ENCODE measurements around the gene SPATA6.
"Not testable (repeated sequence)": the region's sequence is repeated elsewhere in the genome, so short reads cannot be mapped to it uniquely, and the experiment has no call there.

Gene SPATA6

DNA sequence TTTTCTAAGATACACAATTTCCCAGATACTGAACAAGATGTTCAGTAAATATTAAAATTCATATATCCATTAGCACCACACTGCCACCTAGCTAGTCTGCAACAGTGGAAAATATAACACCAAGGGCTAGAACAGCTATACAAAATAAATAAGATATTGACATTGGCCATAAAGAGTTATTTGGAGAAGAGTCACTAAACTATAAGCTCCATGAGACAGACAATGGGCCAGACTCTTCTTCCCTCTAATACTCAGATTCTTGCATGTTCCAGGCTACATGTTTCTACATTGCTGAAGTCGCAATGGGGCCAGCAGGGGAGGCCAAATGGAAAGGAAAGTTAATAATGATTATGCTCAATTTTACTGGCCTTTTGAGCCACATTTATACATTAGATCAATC is 21.5 kb downstream of the SPATA6 start:
- DNase-seq = no peak

DNA sequence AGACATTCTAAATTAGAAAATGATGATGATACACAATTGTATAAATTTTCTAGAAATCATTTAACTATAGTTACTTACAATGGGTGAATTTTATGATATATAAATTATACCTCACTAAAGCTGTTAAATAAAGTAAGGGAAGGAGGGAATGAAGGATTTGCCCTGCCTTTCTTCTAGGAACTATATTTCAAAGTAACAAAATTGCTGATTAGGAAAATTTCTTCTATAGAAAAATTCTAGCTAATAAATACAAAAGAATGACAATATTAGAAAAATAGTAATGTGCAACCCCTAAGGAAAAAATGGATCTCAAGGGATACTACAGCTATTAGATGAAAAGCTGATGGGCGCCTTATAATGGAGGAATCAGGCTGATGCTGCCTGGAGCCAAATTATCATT is 23.1 kb downstream of the SPATA6 start:
- no peak for DNase-seq

- not testable (repeated sequence) for DNase-seq
Measured at GRCh38 chr1:48444186-48444585, 27.8 kb downstream of the SPATA6 start.

DNA sequence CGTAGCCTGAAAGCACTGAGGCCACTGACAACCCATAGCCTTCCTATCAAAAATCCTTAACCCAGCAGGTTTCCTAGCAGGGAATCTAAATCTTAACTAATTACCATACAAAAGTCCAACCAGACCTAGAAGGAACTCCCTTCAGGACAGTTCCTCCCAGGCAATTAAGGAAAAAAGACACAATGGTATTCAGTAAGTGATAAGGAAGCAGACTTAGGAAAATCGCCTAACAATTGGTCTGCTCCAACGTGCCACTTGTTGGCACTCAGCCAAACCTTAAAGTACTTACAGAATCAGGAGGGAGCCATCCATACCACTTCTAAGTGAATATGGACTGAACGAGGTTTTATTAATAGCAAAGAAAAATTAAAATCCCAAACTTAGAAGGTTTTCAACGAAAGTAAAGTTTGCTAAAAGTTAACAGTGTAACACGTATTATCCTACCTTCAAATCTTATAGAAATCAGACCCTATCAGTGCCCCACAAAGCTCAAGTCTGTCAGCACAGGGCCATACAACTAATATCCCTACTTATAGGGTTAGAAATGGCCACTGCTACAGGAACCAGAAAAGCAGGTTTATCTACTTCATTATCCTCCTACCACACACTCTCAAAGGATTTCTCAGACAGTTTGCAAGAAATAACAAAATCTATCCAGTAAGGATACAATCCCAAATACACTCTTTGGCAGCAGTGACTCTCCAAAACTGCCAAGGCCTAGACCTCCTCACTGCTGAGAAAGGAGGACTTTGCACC is 29.0 kb downstream of the SPATA6 start:
- DNase-seq = no peak

GRCh38 chr1:48440786-48441185 is 31.2 kb downstream of the SPATA6 start:
- not testable (repeated sequence) for DNase-seq

DNA sequence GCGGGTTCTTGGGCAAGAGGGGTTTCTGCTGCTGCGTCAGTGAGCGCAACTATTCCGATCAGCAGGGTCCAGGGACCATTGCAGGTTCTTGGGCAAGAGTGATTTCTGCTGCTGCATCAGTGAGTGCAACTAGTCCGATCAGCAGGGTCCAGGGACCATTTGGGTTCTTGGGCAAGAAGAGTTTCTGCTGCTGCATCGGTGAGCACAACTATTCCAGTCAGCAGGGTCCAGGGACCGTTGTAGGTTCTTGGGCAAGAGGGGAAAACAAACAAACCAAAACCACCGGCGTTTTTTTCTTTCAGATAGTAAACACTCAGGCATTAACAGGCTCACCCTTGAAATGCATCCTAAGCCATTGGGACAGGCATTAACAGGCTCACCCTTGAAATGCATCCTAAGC is 32.6 kb downstream of the SPATA6 start:
- DNase-seq = no peak

- not testable (repeated sequence) for DNase-seq
Measured at GRCh38 chr1:48437379-48437778, 34.6 kb downstream of the SPATA6 start.

DNA sequence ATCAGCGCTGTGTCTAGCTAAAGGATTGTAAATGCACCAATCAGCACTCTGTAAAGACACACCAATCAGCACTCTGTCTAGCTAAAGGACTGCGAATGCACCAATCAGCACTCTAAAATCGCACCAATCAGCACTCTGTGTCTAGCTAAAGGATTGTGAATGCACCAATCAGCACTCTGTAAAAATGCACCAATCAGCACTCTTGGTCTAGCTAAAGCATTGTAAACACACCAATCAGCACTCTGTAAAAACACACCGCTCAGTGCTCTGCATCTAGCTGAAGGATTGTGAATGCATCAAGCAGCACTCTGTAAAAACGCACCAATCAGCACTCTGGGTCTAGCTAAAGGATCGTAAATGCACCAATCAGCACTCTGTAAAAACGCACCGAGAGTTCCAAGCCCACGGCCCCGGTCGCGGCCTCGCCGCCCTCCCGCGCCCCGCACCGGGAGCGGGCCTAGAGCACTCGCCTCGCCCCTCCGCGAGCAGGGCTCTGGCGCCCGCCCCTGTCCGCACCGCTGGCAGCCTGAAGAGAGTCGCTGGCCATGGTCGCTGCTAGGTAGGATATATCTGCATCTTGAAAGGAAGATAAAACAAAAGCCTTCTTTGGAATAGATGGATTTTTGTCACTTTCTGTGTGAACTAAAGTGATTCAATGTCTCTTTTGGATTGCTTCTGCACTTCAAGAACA is 36.5 kb downstream of the SPATA6 start:
- DNase-seq = not testable (repeated sequence)

DNA sequence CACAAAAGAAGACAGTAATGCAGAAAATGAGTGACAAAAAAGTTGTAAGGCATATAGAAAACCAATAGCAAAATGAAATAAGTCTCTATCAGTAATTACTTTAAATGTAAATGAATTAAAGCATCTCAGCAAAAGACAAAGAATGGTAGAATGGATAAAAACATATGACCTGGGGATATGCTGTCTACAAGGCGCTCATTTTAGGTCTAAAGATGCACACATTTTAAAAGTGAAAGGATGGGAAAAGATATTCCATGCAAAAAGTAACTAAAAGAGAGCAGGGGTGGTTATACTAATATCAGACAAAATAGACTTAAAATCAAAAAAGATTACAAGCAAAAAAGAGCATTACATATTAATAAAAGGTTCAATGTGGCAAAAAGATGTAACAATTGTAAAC is 41.2 kb downstream of the SPATA6 start:
- no peak for DNase-seq

GRCh38 chr1:48422009-48422408 is 50.0 kb downstream of the SPATA6 start:
- DNase-seq = no peak

GRCh38 chr1:48418742-48419141 is 53.3 kb downstream of the SPATA6 start:
- DNase-seq = no peak

DNA sequence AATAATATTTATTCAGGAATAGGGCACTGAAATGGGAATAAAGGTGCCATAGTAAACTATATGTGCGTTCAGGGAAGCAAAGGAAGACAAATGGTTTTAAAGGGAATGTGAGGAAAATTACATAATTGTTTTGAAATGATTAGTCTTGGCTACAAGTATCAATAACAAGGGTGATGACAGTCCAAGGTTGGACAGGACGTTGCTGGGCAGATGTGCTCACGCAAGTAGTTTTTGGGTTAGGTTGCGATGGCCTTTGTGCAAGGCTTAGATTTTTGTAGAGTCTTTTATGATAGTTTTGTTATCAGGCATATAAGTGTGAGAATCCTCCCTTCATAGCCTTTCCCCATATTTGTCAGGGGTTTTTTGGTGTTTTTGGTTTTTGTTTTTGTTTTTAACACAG is 57.0 kb downstream of the SPATA6 start:
- DNase-seq = no peak

- no peak for DNase-seq
Measured at GRCh38 chr1:48414264-48414663, 57.7 kb downstream of the SPATA6 start.

GRCh38 chr1:48405940-48406339 is 66.1 kb downstream of the SPATA6 start:
- DNase-seq = no peak

GRCh38 chr1:48405400-48405799 is 66.6 kb downstream of the SPATA6 start:
- DNase-seq = no peak

GRCh38 chr1:48402599-48402998 is 69.4 kb downstream of the SPATA6 start:
- DNase-seq = no peak

DNA sequence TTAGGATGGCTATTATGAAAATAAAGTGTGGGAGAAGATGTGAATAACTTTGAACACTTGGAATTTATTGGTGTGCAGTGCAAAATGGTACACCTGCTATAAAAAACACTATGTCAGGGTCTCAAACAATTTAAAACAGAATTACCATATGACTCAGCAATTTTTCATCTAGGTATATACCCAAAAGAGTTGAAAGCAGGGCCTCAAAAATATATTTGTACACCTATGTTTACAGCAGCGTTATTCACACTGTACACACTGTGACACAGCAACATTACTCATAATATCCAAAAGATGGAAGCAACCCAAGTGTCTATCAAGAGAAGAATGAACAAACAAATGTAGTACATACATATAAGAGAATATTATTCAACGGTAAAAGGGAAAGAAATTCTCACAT is 75.8 kb downstream of the SPATA6 start:
- DNase-seq = no peak

DNA sequence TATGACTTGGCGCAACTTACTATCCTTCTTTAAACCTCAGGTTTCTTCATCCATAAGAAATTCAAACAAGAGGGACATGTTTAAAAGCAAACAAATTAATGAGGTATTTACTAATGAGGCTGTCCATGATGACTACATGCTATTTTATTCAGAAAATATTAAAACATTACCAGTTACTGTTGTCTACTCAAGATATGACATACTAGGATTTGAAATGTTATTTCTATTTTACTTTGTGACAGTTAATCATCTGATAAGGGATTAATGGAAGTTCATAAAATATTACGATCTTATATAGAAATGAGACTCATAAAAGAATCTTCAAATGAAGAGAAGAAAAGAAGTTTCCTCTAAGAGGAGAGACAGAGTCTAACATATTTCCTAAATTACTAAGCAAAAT is 80.1 kb downstream of the SPATA6 start:
- DNase-seq = no peak

GRCh38 chr1:48387409-48387808 is 84.6 kb downstream of the SPATA6 start:
- no peak for DNase-seq

DNA sequence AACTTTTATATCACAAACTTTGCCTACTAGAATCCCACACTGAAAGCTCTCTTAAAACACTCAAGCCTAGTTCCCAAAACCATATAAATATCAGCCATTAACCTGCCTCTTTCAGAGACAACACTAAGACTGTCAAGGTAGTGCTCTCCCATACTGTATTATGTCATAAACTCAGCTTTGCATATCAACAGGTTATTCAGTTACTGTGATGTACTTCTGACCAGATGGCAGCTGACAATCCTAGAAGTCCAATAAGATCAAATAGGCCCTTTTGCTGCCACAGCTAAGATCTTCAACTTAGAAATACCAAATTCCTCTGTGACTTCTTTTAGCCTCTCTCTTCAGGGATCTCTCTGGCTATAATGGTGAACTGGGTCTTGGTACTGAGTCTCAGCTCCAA is 97.2 kb downstream of the SPATA6 start:
- no peak for DNase-seq

DNA sequence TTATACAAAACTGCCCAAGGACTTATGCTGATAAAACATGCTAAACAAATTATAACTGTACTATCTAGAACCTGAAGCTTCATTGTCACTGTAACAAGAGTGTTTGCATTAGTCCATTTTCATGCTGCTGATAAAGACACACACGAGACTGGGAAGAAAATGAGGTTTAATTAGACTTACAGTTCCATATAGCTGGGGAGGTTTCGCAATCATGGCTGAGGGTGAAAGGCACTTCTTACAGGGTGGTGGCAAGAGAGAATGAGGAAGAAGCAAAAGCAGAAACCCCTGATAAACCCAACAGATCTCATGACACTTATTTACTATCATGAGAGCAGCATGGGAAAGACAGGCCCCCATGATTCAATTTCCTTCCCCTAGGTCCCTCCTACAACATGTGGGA is 100.4 kb downstream of the SPATA6 start:
- DNase-seq = no peak

DNA sequence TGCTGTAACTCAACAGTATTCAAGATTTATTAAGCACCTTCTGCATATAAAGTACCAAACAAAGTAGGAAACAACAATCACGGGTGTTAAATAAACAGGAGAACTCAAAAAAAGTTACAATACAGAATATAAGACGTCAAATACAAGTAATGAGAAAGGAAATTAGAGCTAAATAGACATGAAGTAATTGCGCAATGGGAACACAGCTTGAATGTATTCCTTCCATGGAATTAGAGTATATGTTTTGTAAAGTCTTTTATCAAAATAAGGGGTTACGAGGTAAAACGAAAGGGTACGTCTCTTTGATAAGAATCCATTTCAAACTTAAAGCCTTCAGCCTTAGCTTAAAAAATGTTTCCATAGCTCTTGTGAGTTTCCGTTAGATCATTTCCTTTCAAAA is 109.1 kb downstream of the SPATA6 start:
- no peak for DNase-seq

GRCh38 chr1:48356901-48357300 is 115.1 kb downstream of the SPATA6 start:
- no peak for DNase-seq

DNA sequence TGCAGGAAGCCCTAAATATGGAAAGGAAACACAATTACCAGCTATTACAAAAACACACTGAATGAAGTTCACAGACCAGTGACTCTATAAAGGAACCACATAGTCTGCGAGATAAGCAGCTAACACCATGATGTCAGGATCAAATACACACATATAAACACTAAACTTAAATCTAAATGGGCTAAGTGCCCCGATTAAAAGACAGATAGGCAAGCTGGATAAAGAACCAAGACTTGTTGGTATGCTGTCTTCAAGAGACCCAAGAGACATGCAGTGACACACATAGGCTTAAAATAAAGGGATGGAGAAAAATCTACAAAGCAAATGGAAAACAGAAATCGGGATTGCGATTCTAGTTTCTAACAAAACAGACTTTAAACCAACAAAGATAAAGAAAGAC is 127.6 kb downstream of the SPATA6 start:
- no peak for DNase-seq

GRCh38 chr1:48341221-48341620 is 130.8 kb downstream of the SPATA6 start:
- no peak for DNase-seq

Data from GF-D8 (cell line).